GM12801 (cell line): ENCODE measurements around the gene DNM3.

Source experiments
- TF ChIP-seq, protein P1 (sequence below): IDR thresholded peaks from one replicate; pipeline ENCODE4 v1.5.1; 2011; ENCODE audit warnings: control low read depth; ENCODE audit not compliant: insufficient read length; ENCODE audit errors: extremely low read depth

DNM3 gene

DNA sequence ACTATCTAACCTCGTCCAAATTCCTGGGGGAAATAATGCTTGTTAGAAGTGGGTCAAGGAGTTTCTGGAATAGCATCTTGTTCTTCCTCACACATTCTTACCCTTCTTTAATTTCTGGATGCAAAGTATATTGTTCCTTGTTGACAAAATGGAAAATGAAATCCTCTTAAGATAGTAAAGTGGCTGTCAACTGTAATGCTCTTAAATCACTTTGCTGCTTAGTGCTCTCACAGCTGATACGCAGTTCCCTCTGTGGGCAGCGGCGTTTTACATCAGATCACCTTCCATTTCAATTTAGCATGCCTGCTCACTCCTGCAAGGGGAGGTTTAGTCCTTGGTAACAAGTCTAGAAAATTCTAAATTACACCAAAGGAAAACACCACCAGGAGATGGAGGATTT lies 113.1 kb downstream of the DNM3 start:
- TF ChIP-seq, protein P1, sequence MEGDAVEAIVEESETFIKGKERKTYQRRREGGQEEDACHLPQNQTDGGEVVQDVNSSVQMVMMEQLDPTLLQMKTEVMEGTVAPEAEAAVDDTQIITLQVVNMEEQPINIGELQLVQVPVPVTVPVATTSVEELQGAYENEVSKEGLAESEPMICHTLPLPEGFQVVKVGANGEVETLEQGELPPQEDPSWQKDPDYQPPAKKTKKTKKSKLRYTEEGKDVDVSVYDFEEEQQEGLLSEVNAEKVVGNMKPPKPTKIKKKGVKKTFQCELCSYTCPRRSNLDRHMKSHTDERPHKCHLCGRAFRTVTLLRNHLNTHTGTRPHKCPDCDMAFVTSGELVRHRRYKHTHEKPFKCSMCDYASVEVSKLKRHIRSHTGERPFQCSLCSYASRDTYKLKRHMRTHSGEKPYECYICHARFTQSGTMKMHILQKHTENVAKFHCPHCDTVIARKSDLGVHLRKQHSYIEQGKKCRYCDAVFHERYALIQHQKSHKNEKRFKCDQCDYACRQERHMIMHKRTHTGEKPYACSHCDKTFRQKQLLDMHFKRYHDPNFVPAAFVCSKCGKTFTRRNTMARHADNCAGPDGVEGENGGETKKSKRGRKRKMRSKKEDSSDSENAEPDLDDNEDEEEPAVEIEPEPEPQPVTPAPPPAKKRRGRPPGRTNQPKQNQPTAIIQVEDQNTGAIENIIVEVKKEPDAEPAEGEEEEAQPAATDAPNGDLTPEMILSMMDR, result no peak

DNA sequence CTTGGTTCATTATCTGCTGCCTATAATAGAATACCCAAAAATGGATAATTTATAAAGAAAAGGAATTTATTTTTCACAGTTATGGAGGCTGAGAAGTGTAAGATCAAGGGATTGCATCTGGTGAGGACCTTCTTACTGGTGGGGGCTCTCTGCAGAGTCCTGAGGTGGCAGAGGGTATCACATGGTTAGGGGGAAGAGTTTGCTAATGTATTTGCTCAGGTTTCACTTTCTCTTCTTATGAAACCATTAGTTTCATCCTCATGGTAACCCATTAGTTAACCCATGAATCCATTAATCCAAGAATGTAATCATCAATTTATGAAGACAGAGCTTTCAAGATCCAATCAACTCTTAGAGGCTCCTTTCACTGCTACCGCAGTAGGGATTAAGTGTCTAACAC lies 120.6 kb downstream of the DNM3 start:
- TF ChIP-seq, protein P1, result no peak

DNA sequence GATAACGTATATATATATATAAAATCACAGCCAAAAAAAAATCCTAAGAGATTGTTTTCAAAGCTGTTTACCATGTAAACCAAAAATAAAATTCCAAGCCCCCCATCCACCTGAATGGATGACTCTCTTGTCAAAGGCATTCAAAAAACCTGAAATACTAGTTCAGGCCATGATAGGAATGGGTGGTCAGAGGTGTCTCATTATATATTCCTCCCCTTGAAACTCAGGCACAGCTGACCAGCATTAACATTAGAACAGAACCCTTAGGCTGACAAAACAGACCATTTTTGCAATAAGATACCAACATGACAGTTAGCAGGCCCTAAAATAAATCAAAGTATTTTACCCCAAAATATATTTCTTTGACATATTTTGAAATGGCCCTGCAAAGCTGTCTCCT lies 122.5 kb downstream of the DNM3 start:
- TF ChIP-seq, protein P1, result no peak

DNA sequence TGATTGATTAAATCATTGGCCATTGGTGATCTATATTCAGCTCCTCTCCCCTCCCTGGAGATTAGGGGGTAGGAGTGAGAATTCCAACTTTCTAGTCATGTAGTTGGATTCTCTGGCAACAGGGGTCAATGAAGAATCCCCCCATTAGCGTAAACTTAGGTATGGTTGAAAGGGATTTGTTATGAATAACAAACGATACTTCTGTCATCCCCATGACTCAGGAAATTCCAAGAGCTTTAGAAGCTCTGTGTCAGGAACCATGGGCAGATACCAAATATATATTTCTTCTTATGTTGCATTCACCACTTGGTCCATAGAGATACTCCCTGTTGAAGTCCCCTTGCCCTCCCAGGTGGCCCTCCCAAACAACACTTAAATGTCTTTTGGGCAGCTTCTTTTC lies 124.5 kb downstream of the DNM3 start:
- TF ChIP-seq, protein P1, result no peak

DNA sequence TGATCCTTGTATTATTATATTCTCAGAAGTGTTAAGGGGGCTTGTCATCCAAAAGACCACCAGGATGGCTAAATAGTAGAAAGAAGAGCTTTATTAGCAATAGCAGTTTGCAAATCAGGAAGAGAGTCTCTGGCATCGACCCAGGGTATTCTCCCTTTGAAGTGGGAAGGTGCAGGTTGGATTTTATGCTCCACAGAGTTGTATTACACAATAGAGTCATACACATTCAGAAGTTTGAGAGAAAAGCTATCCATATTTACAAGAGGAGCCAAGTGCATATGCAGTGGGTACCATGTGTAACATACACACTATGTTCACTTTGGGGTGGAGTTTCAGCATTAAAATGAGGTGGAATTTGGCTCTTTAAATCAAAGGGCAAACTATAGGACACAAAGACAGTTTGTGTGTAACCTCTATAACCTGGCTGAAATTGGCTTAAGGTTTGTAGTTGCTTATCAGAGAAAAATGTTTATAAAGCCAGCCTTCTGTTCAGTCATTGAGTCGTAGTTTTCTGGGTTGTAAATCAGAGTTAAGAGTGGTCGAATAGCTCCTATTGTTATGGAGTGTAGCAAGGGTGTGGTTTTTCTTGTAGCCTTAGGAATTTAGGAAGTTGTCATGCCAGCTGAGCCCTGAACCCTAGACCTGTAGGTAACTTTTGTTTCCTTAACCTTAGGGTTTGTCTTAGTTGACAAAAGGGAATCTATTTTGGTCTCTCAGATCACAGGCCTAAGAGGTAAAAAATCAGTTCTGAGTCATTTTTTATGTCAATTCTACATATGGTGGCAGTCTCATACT lies 125.3 kb downstream of the DNM3 start:
- TF ChIP-seq, protein P1, result no peak

DNA sequence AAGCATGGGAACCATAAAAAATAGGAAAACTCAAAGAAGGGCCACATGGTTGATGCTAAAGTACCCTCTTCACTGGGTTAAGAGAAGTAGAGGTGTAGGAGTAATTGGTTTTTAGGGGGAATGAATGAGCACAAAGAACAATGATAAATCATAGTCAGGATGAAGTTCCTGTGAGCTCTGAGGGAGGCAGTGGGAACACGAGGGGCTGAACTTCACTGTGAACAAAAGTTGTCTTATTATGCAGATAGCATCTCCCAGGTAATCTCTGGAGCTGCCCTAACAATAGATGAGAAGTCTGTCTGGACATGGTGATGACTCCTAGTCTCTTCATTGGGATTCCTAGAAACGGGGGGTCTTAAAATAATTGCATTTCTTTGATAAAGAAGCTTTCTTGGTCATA lies 127.9 kb downstream of the DNM3 start:
- TF ChIP-seq, protein P1, result no peak

DNA sequence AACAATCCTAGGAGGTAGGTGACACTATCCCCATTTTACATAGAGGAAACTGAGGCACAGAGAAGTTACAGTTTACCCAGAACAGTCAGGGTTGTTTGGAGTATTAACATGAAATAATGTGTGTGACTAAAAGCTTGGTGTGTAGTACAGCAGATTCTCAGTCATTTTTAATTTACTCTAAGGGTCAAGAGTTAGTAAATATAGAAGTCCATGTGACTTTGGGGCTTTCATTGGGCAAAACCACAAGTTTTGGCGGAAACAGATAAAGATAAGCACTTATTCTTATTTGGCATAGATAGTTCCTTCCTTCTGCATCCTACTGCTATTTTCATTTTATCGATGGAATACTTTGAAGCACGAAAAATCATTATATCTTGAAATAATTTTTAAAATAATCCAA lies 128.5 kb downstream of the DNM3 start:
- TF ChIP-seq, protein P1, result no peak
